ENCODE measurements around the gene SHCBP1. TPM values are rescaled to one million over a fixed set of nuclear protein-coding genes. Genes with fewer than 3 reads are reported as not detected.
"Not testable (repeated sequence)": the region's sequence is repeated elsewhere in the genome, so short reads cannot be mapped to it uniquely, and the experiment has no call there.

The SHCBP1 gene
- total and polyA plus RNA-seq, 2 of the 13 experiments (the other 11 are each of a cell fraction or from before 2014, with no cell fraction given) = 15.7 to 33.0 TPM

DNA sequence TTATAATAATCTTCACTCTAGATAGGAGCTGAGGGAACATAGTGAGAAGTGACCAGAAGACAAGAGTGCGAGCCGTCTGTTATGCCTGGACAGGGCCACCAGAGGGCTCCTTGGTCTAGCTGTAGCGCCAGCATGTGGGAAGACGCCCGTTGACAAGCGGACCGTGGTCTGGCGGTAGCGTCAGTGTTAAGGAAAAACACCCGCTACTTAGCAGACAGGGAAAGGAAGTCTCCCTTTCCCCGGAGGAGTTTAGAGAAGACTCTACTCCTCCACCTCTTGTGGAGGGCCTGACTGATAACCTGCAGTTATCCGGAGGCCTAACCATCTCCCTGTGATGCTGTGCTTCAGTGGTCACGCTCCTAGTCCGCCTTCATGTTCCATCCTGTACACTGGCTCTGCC, 66.7 kb downstream of the SHCBP1 start:
- CTCF ChIA-PET (ENCODE audit: low intra/inter-chr PET ratio, low total read pairs) = interaction anchor here (2.7 kb wide), 1 partner anchor 53 kb away, joined by 24 read pairs; no protein-coding TSS in a partner anchor
- Histone ChIP-seq H3K4me1 (ENCODE audit: insufficient read depth, low read length) (peaks cover 12% of the 10 kb centered on the region; the same call in 1 of the 2 replicates), H3K4me2 (ENCODE audit: low read depth, low read length) (peak overlapping the region; percentile 82), H3K4me3 (replicated peaks in 1 of 3; ENCODE audit: insufficient read depth in 1 of 3, low read depth in 2 of 3, low read length in 3 of 3) (peak overlapping the region in 1 of 3 experiments; percentile 38; a peak in 1 of 6 replicates), H2AFZ (ENCODE audit: low read length) (peak overlapping the region; percentile 79)
- H4K20me1 ChIP-seq (ENCODE audit: insufficient read depth, low read length); H3K36me3 ChIP-seq (replicated peaks in 1 of 2; ENCODE audit: control insufficient read depth in 1 of 2, insufficient read depth in 2 of 2, low read length in 2 of 2); BruUV-seq (replicated peaks); H3K9me3 ChIP-seq (ENCODE audit: low read length); H3K79me2 ChIP-seq (ENCODE audit: insufficient read depth, low read length); in situ Hi-C loops (cut with HindIII; ENCODE audit: extremely low pct_ligation_motif_present, low pct_unique_long_range_greater_than_20kb); H3K27ac ChIP-seq (ENCODE audit: extremely low read length, insufficient read depth, low read length); H3K9ac ChIP-seq (ENCODE audit: insufficient read depth, low read depth, low read length); H3K27me3 ChIP-seq (ENCODE audit: control insufficient read depth in 1 of 2, insufficient read depth in 2 of 2, low read length in 2 of 2); POLR2A ChIA-PET: not testable (repeated sequence)
- peak; percentile 84 for ATAC-seq
- peak; percentile 51 for FAIRE-seq
- 18% methylated on average over 14 of the region's 14 CpGs for WGBS (ENCODE audit: low lambda C conversion rate)
- peak; percentile 65 for DNase-seq (ENCODE audit: low spot score)
- intact Hi-C loops (cut with micrococcal nuclease; ENCODE audit: unreplicated experiment) = loop anchor here (1.0 kb wide), 2 partner anchors 53 to 67 kb away; partner anchors contain the start of gene SHCBP1
- TF ChIP-seq SMC3 (IDR thresholded peaks at IDR 0.05; ENCODE audit: low read length) = peak; percentile 92
- 0 out of 3 replicates have a peak, but pooled peaks have one; percentile 20 for TF ChIP-seq MXI1 (IDR thresholded peaks at IDR 0.05; ENCODE audit: borderline replicate concordance, low read depth, low read length)
- TF ChIP-seq ZNF343 (CRISPR knock-in tag; IDR thresholded peaks at IDR 0.05) = 0 out of 2 replicates have a peak, but pooled peaks have one; percentile 36
- TF ChIP-seq, protein P1, sequence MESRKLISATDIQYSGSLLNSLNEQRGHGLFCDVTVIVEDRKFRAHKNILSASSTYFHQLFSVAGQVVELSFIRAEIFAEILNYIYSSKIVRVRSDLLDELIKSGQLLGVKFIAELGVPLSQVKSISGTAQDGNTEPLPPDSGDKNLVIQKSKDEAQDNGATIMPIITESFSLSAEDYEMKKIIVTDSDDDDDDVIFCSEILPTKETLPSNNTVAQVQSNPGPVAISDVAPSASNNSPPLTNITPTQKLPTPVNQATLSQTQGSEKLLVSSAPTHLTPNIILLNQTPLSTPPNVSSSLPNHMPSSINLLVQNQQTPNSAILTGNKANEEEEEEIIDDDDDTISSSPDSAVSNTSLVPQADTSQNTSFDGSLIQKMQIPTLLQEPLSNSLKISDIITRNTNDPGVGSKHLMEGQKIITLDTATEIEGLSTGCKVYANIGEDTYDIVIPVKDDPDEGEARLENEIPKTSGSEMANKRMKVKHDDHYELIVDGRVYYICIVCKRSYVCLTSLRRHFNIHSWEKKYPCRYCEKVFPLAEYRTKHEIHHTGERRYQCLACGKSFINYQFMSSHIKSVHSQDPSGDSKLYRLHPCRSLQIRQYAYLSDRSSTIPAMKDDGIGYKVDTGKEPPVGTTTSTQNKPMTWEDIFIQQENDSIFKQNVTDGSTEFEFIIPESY (CRISPR knock-in tag; IDR thresholded peaks at IDR 0.05) = 0 out of 2 replicates have a peak, but pooled peaks have one; percentile 11
- TF ChIP-seq MEIS1 (CRISPR knock-in tag; IDR thresholded peaks at IDR 0.05; ENCODE audit: borderline replicate concordance) = peak; percentile 53; the same call in 1 of the 2 replicates
- 0 out of 2 replicates have a peak, but pooled peaks have one; percentile 38 for TF ChIP-seq ERF (CRISPR knock-in tag; IDR thresholded peaks at IDR 0.05)
- TF ChIP-seq XRCC5 (optimal IDR thresholded peaks at IDR 0.05; ENCODE audit: low read length) = peak; percentile 76
- TF ChIP-seq ZNF614 (CRISPR knock-in tag; IDR thresholded peaks at IDR 0.05; ENCODE audit: borderline replicate concordance) = 0 out of 2 replicates have a peak, but pooled peaks have one; percentile 33
- peak; percentile 23; the same call in 1 of the 2 replicates for TF ChIP-seq ZNF792 (CRISPR knock-in tag; IDR thresholded peaks at IDR 0.05)
- TF ChIP-seq, protein P2, sequence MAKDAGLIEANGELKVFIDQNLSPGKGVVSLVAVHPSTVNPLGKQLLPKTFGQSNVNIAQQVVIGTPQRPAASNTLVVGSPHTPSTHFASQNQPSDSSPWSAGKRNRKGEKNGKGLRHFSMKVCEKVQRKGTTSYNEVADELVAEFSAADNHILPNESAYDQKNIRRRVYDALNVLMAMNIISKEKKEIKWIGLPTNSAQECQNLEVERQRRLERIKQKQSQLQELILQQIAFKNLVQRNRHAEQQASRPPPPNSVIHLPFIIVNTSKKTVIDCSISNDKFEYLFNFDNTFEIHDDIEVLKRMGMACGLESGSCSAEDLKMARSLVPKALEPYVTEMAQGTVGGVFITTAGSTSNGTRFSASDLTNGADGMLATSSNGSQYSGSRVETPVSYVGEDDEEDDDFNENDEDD (CRISPR knock-in tag; IDR thresholded peaks at IDR 0.05; ENCODE audit: borderline replicate concordance) = 0 out of 2 replicates have a peak, but pooled peaks have one; percentile 21
- TF ChIP-seq, protein P3, sequence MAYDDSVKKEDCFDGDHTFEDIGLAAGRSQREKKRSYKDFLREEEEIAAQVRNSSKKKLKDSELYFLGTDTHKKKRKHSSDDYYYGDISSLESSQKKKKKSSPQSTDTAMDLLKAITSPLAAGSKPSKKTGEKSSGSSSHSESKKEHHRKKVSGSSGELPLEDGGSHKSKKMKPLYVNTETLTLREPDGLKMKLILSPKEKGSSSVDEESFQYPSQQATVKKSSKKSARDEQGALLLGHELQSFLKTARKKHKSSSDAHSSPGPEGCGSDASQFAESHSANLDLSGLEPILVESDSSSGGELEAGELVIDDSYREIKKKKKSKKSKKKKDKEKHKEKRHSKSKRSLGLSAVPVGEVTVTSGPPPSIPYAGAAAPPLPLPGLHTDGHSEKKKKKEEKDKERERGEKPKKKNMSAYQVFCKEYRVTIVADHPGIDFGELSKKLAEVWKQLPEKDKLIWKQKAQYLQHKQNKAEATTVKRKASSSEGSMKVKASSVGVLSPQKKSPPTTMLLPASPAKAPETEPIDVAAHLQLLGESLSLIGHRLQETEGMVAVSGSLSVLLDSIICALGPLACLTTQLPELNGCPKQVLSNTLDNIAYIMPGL (CRISPR knock-in tag; IDR thresholded peaks at IDR 0.05; ENCODE audit: borderline replicate concordance in 1 of 2, low read depth in 1 of 2) = peak; percentile 62 to 85
- TF ChIP-seq, protein P4, sequence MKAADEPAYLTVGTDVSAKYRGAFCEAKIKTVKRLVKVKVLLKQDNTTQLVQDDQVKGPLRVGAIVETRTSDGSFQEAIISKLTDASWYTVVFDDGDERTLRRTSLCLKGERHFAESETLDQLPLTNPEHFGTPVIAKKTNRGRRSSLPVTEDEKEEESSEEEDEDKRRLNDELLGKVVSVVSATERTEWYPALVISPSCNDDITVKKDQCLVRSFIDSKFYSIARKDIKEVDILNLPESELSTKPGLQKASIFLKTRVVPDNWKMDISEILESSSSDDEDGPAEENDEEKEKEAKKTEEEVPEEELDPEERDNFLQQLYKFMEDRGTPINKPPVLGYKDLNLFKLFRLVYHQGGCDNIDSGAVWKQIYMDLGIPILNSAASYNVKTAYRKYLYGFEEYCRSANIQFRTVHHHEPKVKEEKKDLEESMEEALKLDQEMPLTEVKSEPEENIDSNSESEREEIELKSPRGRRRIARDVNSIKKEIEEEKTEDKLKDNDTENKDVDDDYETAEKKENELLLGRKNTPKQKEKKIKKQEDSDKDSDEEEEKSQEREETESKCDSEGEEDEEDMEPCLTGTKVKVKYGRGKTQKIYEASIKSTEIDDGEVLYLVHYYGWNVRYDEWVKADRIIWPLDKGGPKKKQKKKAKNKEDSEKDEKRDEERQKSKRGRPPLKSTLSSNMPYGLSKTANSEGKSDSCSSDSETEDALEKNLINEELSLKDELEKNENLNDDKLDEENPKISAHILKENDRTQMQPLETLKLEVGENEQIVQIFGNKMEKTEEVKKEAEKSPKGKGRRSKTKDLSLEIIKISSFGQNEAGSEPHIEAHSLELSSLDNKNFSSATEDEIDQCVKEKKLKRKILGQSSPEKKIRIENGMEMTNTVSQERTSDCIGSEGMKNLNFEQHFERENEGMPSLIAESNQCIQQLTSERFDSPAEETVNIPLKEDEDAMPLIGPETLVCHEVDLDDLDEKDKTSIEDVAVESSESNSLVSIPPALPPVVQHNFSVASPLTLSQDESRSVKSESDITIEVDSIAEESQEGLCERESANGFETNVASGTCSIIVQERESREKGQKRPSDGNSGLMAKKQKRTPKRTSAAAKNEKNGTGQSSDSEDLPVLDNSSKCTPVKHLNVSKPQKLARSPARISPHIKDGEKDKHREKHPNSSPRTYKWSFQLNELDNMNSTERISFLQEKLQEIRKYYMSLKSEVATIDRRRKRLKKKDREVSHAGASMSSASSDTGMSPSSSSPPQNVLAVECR (CRISPR knock-in tag; IDR thresholded peaks at IDR 0.05; ENCODE audit: borderline replicate concordance) = peak; percentile 37; the same call in 1 of the 2 replicates

Data from HepG2 (cell line).